LNCAP (cell line): ENCODE measurements around the gene CDC73.

Experiments
- CTCF ChIP-seq: fragments of 450-650 bp; IDR thresholded peaks from 2 replicates; pipeline ENCODE4 v1.5.1; 2017; ENCODE audit warnings: mild to moderate bottlenecking

CDC73 gene

DNA sequence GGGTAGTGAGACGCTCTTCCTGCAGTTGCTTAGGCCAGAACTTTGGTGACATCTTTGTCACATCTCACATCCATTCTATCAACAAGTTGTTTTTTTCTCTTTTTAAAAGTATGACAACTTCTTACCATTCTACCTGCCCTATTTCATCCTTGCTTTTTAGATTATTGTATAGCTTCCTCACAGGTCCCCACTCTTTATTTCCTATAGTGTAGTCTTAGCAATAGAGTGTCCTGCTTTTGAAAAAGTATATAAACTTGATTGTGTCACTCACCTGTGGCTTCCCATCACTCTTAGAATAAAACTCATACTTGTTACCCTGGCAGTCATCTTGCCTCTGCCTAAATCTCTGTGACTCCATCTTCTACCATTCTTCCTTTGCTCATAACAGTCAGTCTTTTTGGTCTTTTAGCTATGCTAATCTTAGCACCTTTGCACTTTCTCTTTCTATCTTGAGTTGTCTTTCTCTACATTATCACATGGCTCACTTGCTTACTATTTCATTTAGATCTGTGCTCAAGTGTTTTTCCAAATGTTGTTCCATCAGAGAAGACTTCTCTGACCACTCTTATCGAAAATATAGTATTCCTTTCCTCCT, 9.5 kb downstream of the CDC73 start:
- no peak for TF ChIP-seq CTCF

- TF ChIP-seq CTCF: no peak
Observed at GRCh38 chr1:193140254-193140653, 18.4 kb downstream of the CDC73 start.

- no peak for TF ChIP-seq CTCF
Observed at GRCh38 chr1:193141804-193142203, 20.0 kb downstream of the CDC73 start.

DNA sequence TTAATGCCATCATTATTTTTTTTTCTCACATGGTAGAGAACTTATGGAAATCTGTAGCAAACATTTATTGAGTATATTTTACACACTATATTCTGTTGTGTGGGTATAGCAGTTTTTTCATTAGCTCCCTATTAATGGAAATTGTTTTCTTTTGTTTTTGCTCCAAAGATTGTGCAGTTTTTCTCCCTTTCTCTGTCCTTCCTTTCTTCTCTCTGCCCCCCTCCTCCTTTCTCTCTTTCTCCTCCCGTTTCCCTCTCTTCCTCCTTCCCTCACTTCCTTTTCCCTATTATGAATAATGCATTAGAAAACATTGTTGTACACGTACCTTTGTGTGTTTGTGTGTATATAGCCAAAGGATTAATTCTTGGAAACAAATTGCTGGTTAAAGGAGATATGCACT, 20.6 kb downstream of the CDC73 start:
- no peak for TF ChIP-seq CTCF

GRCh38 chr1:193143285-193143684, 21.5 kb downstream of the CDC73 start:
- peak; percentile 62 for TF ChIP-seq CTCF

DNA sequence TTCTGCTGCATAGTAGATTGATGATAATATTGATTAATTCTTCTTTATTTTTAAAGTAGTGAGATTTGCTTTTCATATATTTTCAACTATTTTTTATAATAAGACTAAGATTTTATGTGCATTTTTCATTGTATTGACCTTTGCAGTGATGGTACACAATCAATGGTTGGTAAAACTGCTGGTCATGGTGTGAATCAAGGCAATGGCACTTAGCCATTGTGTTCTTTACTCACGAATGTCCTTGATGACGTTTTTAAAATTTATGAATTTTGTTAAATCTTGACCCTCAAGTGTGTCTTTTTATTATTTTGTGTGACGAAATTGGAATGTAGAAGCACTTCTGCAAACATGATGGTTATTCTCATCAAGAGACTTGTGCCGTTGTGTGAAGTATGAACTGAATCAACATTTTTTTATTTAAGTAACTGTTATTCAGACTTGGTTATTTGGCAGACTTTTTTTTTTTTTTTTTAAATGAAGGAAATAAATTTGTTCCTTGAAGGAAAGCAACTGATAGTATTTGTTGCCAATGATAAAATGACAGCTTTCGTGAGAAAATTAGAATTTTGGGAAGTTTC, 22.6 kb downstream of the CDC73 start:
- TF ChIP-seq CTCF: no peak

GRCh38 chr1:193144999-193145398, 23.2 kb downstream of the CDC73 start:
- no peak for TF ChIP-seq CTCF
